Peyer's patch (tissue), 4 donors: ENCODE measurements around the gene ZNF33A.

Source experiments
- CTCF ChIP-seq, 6 experiments: fragments of 450-650 bp in 4 of 6; fragments of 200-600 bp in 2 of 6; sonication (generic) in 1 of 6; IDR thresholded peaks; one replicate each; pipeline ENCODE4 v1.5.1; 2017 to 2019; ENCODE audit warnings: antibody characterized with exemption in 6 of 6, mild to moderate bottlenecking in 3 of 6, moderate library complexity in 1 of 6
- POLR2A ChIP-seq, 2 donors: fragments of 450-650 bp; IDR thresholded peaks; one replicate each; pipeline ENCODE4 v1.5.1; 2017; ENCODE audit warnings: antibody characterized with exemption in 2 of 2, mild to moderate bottlenecking in 2 of 2, moderate library complexity in 2 of 2

GRCh38 chr10:38094158-38094926 lies 83.9 kb downstream of the ZNF33A start, which contains the start of gene ZNF37A:
- TF ChIP-seq CTCF (IDR thresholded peaks at IDR 0.05) (peak in 1 of 6 experiments; percentile 17), POLR2A (IDR thresholded peaks at IDR 0.05) (peak; percentile 23 to 69)
